Calu3 (cell line): ENCODE data around the gene PIK3C2G. TPM values are rescaled to one million over a fixed set of nuclear protein-coding genes. Genes with fewer than 3 reads are reported as not detected.

ENCODE experiments used
- BruUV-seq: library from RNA; stranded (reverse); fragments of 400-500 nt; replicated peaks from 2 replicates; lab custom pipeline; 2021; lab: Mats Ljungman, UMichigan
- CTCF ChIA-PET: fragments of 300-600 bp; sonication (Branson Sonifier 250); formaldehyde crosslinking; loops from one replicate; lab custom pipeline; 2022; ENCODE audit warnings: antibody characterized with exemption; lab: Charles Lee
- DNase-seq: peaks from one replicate; pipeline ENCODE4 v3.0.0; 2022
- H3K27ac Mint-ChIP-seq: one replicate; pipeline ENCODE4 v1.8.0; 2022; ENCODE audit warnings: mixed read lengths; ENCODE audit not compliant: unreplicated experiment
- H3K27me3 Mint-ChIP-seq: one replicate; pipeline ENCODE4 v1.8.0; 2022; ENCODE audit warnings: mixed read lengths; ENCODE audit not compliant: unreplicated experiment
- H3K36me3 Mint-ChIP-seq: one replicate; pipeline ENCODE4 v1.8.0; 2022; ENCODE audit warnings: mild to moderate bottlenecking, moderate library complexity, mixed read lengths; ENCODE audit not compliant: insufficient read depth, unreplicated experiment
- H3K4me1 Mint-ChIP-seq: one replicate; pipeline ENCODE4 v1.8.0; 2022; ENCODE audit warnings: mild to moderate bottlenecking, low read depth, mixed read lengths; ENCODE audit not compliant: unreplicated experiment
- H3K4me3 Mint-ChIP-seq: one replicate; pipeline ENCODE4 v1.8.0; 2022; ENCODE audit warnings: mild to moderate bottlenecking, low read depth, moderate library complexity, mixed read lengths; ENCODE audit not compliant: unreplicated experiment
- H3K9me3 Mint-ChIP-seq: one replicate; pipeline ENCODE4 v1.8.0; 2022; ENCODE audit warnings: low read depth, mixed read lengths; ENCODE audit not compliant: unreplicated experiment
- intact Hi-C: fragments of 100-400 bp; cut with micrococcal nuclease; formaldehyde crosslinking; loops from one replicate; pipeline ENCODE4 v1.10.0; 2022; ENCODE audit not compliant: unreplicated experiment
- total RNA-seq: library from RNA; stranded (reverse); gene quantifications from 2 replicates; pipeline ENCODE4 v1.2.3, GENCODE V29; 2022
- TF ChIP-seq, protein P1 (sequence below): fragments of 200-600 bp; IDR thresholded peaks from one replicate; pipeline ENCODE4 v1.8.0; 2022; ENCODE audit warnings: antibody characterized with exemption; ENCODE audit not compliant: unreplicated experiment

Gene PIK3C2G
- total RNA-seq, 1 experiment from 2014 or later, result 24.0 TPM

DNA sequence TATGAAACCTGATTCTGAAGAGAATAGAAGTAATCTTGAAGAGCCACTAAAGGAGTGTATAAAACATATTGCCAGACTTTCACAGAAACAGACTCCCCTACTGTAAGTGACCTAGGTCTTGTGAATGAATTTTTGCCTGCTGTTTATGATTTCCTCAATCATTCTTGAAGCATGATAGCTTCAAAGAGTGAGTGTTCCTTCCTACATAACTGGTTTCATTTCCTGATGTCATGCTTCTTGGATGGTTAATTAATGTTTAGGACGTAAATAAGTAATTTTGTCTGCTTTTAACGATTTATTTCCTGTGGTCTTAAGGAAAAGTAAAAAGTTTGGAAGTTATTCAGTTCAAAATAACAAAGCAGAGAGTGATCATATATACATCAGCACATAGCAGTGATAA lies 129.8 kb downstream of the PIK3C2G start:
- intact Hi-C loops, result no loop called here
- no TSS peak for BruUV-seq
- H3K4me3 Mint-ChIP-seq, result no peak overlapping the region
- DNase-seq, result no peak
- CTCF ChIA-PET, result no interaction called here
- peaks cover 11% of the 10 kb centered on the region for H3K4me1 Mint-ChIP-seq
- no peaks in the 10 kb centered on the region for H3K36me3 Mint-ChIP-seq
- no peaks in the 10 kb centered on the region for H3K27me3 Mint-ChIP-seq
- TF ChIP-seq, protein P1, sequence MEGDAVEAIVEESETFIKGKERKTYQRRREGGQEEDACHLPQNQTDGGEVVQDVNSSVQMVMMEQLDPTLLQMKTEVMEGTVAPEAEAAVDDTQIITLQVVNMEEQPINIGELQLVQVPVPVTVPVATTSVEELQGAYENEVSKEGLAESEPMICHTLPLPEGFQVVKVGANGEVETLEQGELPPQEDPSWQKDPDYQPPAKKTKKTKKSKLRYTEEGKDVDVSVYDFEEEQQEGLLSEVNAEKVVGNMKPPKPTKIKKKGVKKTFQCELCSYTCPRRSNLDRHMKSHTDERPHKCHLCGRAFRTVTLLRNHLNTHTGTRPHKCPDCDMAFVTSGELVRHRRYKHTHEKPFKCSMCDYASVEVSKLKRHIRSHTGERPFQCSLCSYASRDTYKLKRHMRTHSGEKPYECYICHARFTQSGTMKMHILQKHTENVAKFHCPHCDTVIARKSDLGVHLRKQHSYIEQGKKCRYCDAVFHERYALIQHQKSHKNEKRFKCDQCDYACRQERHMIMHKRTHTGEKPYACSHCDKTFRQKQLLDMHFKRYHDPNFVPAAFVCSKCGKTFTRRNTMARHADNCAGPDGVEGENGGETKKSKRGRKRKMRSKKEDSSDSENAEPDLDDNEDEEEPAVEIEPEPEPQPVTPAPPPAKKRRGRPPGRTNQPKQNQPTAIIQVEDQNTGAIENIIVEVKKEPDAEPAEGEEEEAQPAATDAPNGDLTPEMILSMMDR, result no peak
- H3K9me3 Mint-ChIP-seq, result no peaks in the 10 kb centered on the region
- no peak overlapping the region for H3K27ac Mint-ChIP-seq

DNA sequence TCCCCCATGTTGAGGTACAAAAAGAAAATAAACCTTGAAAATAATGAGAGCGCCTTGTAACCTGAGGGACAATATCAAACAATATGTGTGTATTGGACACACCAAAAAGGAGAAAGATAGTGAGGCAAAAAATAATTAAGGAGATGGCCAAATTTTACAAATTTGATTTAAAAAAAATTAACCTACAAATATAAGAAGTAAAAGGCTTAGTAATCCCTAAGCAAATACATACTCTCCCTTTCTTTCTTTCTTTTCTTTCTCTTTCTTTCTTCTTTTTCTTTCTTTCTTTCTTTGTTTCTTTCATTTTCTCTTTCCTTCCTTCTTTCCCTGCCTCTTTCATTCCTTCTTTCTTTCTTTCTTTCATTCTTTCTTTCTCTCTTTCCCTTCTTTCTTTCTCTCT lies 133.4 kb downstream of the PIK3C2G start:
- H3K27me3 Mint-ChIP-seq, result no peaks in the 10 kb centered on the region
- H3K36me3 Mint-ChIP-seq, result no peaks in the 10 kb centered on the region
- intact Hi-C loops, result no loop called here
- BruUV-seq, result no TSS peak
- no peak overlapping the region for H3K27ac Mint-ChIP-seq
- peaks cover 11% of the 10 kb centered on the region for H3K4me1 Mint-ChIP-seq
- CTCF ChIA-PET, result no interaction called here
- H3K9me3 Mint-ChIP-seq, result no peaks in the 10 kb centered on the region
- TF ChIP-seq, protein P1, result no peak
- H3K4me3 Mint-ChIP-seq, result no peak overlapping the region
- DNase-seq, result no peak

DNA sequence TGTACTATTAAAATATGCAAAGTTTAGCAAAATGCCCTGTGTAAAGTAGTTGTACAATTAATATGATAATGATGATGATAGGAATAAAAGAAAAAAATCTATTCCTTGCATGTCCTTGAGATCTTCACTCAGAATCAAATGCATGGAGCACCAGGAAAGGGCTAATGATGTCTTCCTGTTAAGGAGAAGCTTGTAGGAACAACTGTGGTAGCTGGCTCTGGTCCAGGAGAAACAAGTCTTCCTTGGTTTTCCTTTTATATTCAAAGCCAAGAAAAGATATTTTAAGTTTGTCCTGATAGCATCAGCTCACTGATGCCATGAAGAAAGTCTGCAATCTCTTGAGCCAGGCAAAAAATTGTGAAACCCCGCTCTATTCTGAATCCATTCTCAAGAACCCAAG lies 138.9 kb downstream of the PIK3C2G start:
- H3K4me3 Mint-ChIP-seq, result no peak overlapping the region
- no peak overlapping the region for H3K27ac Mint-ChIP-seq
- H3K4me1 Mint-ChIP-seq, result no peaks in the 10 kb centered on the region
- TF ChIP-seq, protein P1, result no peak
- H3K36me3 Mint-ChIP-seq, result no peaks in the 10 kb centered on the region
- DNase-seq, result no peak
- no peaks in the 10 kb centered on the region for H3K9me3 Mint-ChIP-seq
- CTCF ChIA-PET, result no interaction called here
- intact Hi-C loops, result no loop called here
- H3K27me3 Mint-ChIP-seq, result no peaks in the 10 kb centered on the region
- BruUV-seq, result no TSS peak

DNA sequence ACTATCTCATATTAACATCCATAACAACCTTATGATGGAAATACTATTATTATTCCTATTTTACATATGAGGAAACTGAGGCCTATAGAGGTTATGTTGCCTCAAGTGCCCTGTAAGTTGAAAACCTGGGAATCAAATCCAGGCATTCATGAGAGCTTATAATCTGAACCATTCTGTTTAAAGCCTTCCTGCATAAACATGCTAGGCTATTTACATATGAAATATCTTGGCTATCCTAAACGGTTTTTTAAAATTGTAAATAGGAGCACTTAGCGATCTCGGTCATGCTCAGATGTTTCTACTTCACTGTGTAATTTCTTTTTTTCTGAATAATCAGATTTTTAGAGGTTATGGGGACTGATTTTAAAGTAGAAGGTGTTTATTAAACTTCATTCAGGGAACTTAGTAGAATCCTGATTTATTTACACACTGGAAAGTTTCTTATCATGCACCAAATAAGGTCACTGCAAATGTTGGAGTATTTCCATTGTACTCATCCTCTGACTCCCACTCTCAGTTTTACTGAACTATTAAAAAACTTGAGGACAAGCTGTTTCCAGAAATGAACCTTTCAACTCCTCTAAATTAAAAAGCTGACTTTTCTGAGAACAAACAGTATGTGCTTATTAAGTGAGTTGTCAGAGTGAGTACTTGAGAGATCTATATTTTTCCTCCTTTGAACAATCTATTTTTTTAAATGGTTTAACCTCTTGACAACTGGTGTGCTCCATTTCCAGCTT lies 141.7 kb downstream of the PIK3C2G start:
- H3K4me3 Mint-ChIP-seq, result no peak overlapping the region
- TF ChIP-seq, protein P1, result no peak
- no peak for DNase-seq
- peaks cover 12% of the 10 kb centered on the region for H3K4me1 Mint-ChIP-seq
- CTCF ChIA-PET, result no interaction called here
- no peaks in the 10 kb centered on the region for H3K27me3 Mint-ChIP-seq
- no peaks in the 10 kb centered on the region for H3K9me3 Mint-ChIP-seq
- H3K36me3 Mint-ChIP-seq, result no peaks in the 10 kb centered on the region
- intact Hi-C loops, result no loop called here
- BruUV-seq, result no TSS peak
- H3K27ac Mint-ChIP-seq, result no peak overlapping the region
